GM06990 (cell line): ENCODE measurements around the gene INSIG1.

Experiments used
- DNase-seq: peaks from one replicate; pipeline ENCODE4 v3.0.0-alpha.2; 2011; ENCODE audit not compliant: insufficient read length; ENCODE audit errors: extremely low read depth
- H3K27me3 ChIP-seq: replicated peaks from 2 replicates; pipeline ENCODE4 v1.6.0; 2011; ENCODE audit warnings: low read length; ENCODE audit not compliant: control insufficient read depth, insufficient read depth
- H3K36me3 ChIP-seq: 2 replicates; pipeline ENCODE4 v1.5.1; 2011; ENCODE audit warnings: low read length; ENCODE audit not compliant: control insufficient read depth, insufficient read depth
- H3K4me3 ChIP-seq: replicated peaks from 2 replicates; pipeline ENCODE4 v1.5.1; 2011; ENCODE audit warnings: low read depth, mild to moderate bottlenecking, control low read depth, low read length
- TF ChIP-seq, protein P1 (sequence below): IDR thresholded peaks from 2 replicates; pipeline ENCODE4 v1.5.1; 2011; ENCODE audit warnings: low read length, control low read depth, mild to moderate bottlenecking, inconsistent platforms; ENCODE audit not compliant: insufficient read depth, poor library complexity, severe bottlenecking

INSIG1 gene

DNA sequence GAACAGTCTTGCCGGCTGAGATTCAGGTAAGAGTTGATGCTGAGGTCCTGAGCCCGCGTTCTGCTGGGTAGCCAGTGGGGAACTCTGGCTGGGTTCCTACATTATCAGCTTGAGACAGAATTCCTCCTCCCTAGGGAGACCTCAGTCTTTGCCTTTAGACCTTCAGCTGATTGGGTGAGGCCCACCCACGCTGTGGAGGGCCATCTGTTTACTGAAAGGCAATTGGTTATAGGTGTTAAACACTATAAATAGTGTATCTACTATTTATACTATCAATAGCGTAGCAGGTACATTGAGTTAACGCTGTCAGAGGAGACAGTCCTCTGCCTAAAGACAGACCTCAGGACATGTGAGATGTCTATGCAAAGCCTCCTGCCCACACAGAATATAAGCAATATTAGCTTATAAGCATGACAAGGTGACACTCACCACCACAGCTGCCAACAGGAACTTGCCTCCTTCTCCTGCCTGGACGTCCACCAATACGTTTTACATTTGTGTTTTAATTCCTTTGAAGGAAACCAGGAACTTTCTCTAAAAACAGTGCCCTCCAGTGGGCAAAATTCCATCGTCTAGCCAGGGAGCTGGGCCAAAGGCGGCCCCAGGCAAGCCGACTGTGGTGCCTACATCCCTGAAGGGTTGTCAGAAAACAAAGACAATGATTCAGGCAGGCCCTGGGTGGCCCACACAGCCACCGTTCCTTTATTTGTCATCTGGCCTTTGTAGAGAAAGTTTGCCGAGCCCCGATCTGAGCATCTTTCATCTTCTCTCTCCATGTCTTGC is 58.8 kb downstream of the INSIG1 start:
- TF ChIP-seq, protein P1, sequence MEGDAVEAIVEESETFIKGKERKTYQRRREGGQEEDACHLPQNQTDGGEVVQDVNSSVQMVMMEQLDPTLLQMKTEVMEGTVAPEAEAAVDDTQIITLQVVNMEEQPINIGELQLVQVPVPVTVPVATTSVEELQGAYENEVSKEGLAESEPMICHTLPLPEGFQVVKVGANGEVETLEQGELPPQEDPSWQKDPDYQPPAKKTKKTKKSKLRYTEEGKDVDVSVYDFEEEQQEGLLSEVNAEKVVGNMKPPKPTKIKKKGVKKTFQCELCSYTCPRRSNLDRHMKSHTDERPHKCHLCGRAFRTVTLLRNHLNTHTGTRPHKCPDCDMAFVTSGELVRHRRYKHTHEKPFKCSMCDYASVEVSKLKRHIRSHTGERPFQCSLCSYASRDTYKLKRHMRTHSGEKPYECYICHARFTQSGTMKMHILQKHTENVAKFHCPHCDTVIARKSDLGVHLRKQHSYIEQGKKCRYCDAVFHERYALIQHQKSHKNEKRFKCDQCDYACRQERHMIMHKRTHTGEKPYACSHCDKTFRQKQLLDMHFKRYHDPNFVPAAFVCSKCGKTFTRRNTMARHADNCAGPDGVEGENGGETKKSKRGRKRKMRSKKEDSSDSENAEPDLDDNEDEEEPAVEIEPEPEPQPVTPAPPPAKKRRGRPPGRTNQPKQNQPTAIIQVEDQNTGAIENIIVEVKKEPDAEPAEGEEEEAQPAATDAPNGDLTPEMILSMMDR, result peak; percentile 30
- Histone ChIP-seq H3K4me3 (no peak overlapping the region), H3K27me3 (peaks cover 1% of the 10 kb centered on the region), H3K36me3 (no peaks in the 10 kb centered on the region)
- no peak for DNase-seq

DNA sequence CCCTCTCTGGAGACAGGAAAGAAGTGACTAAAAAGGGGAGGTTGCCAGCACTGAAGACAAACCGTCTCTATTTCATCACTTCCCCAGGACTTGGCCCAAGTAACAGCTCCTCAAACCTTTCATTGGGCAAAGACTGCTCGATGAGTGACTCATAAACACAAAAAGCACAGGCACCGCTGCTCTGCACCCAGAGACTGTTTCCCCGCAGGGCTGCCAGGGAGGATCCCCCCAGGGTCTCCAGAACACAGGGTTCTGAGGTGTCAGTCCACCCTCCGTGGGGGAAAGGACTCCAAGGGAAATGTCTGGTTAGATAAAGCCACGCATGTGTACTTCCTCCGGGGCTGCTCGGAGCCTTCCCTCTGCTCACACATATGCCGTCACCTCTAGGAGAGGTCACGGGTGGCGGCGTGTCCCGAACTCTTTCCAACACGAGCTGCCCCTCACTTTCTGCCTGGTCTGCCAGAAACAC is 59.9 kb downstream of the INSIG1 start:
- no peak overlapping the region for H3K4me3 ChIP-seq
- H3K36me3 ChIP-seq, result no peaks in the 10 kb centered on the region
- TF ChIP-seq, protein P1, result no peak
- H3K27me3 ChIP-seq, result no peaks in the 10 kb centered on the region; the same call in none of the 2 replicates
- no peak for DNase-seq

DNA sequence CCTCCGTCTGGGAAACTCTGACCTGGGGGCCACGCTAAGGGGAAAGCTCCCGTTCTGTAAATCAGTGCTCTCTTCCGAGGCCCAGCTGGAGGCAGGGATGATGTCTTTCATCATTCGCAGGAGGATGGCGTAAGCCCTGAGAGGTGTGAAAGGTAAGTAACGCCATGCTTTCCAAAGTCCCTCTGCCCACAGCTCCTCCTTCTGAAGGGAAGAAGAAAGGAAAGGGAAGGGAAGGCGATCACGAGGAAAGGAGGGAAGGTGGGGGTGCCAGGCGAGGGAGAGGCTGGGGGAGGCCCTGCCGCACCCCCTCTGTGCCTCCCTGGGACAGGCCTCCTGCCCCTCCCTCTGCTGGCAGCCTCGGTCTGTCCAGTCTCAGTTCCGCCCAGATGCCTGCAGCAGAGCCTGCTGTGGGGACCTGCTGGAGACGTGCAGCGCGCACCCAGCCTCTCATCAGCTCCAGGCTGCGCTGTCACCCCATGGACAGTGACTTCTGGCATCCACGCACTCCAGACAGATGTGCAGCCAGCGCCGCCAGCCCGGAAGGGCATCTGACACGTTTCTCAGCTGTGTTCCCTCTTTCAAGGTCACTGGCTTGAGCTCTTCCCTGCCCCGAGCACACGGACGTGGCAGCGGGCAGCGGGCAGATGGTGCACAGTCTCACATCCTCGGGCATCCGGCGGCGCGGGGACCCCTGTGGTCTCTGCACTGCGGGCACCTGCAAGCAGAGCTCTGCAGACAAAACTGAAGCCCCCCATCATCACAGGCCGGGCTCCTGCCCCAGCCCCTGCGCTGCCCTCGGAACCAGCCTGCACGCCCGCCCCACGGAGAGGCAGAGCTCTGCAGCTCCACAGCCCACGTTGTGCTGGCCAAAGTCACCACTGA is 60.6 kb downstream of the INSIG1 start:
- Histone ChIP-seq H3K27me3 (no peaks in the 10 kb centered on the region; the same call in none of the 2 replicates), H3K36me3 (no peaks in the 10 kb centered on the region), H3K4me3 (no peak overlapping the region)
- TF ChIP-seq, protein P1, result no peak
- DNase-seq, result no peak

DNA sequence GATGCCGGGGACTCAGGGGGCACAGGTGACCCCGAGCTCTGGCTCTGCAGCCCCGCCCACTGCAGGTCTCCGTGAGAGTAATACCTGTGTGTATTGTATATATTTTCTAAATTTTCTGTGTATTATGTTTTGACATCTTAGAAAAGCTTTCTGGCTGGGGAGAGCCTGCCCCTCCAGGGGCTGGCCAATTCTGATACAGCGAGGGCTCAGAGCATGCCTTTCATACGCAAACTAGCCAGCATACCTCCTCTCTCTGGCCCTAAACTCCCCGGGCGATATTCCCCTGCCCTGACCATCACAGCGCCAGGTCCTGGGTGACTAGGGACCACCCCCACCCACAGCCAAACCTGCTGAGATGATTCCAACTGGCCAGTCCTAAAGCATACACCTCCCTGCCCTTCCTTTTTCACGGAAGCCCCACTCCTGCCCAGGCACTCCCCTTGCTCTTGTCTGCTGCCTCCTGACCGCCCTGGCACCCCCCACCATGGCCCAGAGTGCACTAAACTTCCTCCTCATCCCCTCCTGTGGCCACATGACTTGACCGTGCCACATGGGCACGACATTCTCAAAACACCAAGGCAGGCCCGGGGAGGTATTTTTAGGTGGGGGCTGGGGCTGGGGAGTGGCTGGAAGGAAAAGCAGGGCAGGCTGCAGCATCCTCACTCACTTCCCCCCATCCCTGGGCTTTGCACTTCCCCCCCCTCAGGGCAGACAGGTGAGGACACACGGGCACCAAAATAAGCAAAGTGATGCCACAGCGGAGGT is 61.5 kb downstream of the INSIG1 start:
- Histone ChIP-seq H3K4me3 (no peak overlapping the region), H3K27me3 (no peaks in the 10 kb centered on the region; the same call in none of the 2 replicates), H3K36me3 (no peaks in the 10 kb centered on the region)
- DNase-seq, result no peak
- TF ChIP-seq, protein P1, result no peak
